ENCODE results near the gene XRN1.
"Not testable (repeated sequence)": the region's sequence is repeated elsewhere in the genome, so short reads cannot be mapped to it uniquely, and the experiment has no call there.

Gene XRN1

GRCh38 chr3:142447852-142448823, at the start of gene XRN1:
Gene XRN1 (minus strand): TSS chr3:142448037. CDS start chr3:142447944, 93 bp downstream.
- in situ Hi-C loops (cut with HindIII; ENCODE audit: low sequenced_read_pairs): no loop called here

- in situ Hi-C loops (cut with HindIII; ENCODE audit: low sequenced_read_pairs): no loop called here
These were observed 47.3 kb upstream of the XRN1 start for GRCh38 chr3:142495103-142495502.

- in situ Hi-C loops (cut with HindIII; ENCODE audit: low sequenced_read_pairs): no loop called here
These were observed 44.3 kb upstream of the XRN1 start for GRCh38 chr3:142492184-142492583.

- in situ Hi-C loops (cut with HindIII; ENCODE audit: low sequenced_read_pairs): no loop called here
These were observed 41.9 kb upstream of the XRN1 start for GRCh38 chr3:142489572-142490323.

- in situ Hi-C loops (cut with HindIII; ENCODE audit: low sequenced_read_pairs): no loop called here
These were observed 37.1 kb upstream of the XRN1 start for GRCh38 chr3:142484912-142485435.

GRCh38 chr3:142481196-142481595, 33.4 kb upstream of the XRN1 start:
- in situ Hi-C loops (cut with HindIII; ENCODE audit: low sequenced_read_pairs): no loop called here

GRCh38 chr3:142470826-142471225, 23.0 kb upstream of the XRN1 start:
- in situ Hi-C loops (cut with HindIII; ENCODE audit: low sequenced_read_pairs): no loop called here

- in situ Hi-C loops (cut with HindIII; ENCODE audit: low sequenced_read_pairs): no loop called here
These were observed 20.6 kb upstream of the XRN1 start for GRCh38 chr3:142468456-142468855.

GRCh38 chr3:142467768-142468167, 19.9 kb upstream of the XRN1 start:
- in situ Hi-C loops (cut with HindIII; ENCODE audit: low sequenced_read_pairs): no loop called here

- in situ Hi-C loops (cut with HindIII; ENCODE audit: low sequenced_read_pairs): no loop called here
These were observed 12.9 kb upstream of the XRN1 start for GRCh38 chr3:142460689-142461088.

- in situ Hi-C loops (cut with HindIII; ENCODE audit: low sequenced_read_pairs): no loop called here
These were observed 12.1 kb upstream of the XRN1 start for GRCh38 chr3:142459929-142460328.

GRCh38 chr3:142459096-142459495, 11.3 kb upstream of the XRN1 start:
- in situ Hi-C loops (cut with HindIII; ENCODE audit: low sequenced_read_pairs): no loop called here

GRCh38 chr3:142450881-142451280, 3.0 kb upstream of the XRN1 start:
- in situ Hi-C loops (cut with HindIII; ENCODE audit: low sequenced_read_pairs): no loop called here

GRCh38 chr3:142450189-142450588, 2.4 kb upstream of the XRN1 start:
- in situ Hi-C loops (cut with HindIII; ENCODE audit: low sequenced_read_pairs): no loop called here

GRCh38 chr3:142447301-142447851, 461 bp downstream of the XRN1 start:
- in situ Hi-C loops (cut with HindIII; ENCODE audit: low sequenced_read_pairs): no loop called here

- in situ Hi-C loops (cut with HindIII; ENCODE audit: low sequenced_read_pairs): no loop called here
These were observed 2.0 kb downstream of the XRN1 start for GRCh38 chr3:142445816-142446254.

GRCh38 chr3:142444343-142444742, 3.5 kb downstream of the XRN1 start:
- in situ Hi-C loops (cut with HindIII; ENCODE audit: low sequenced_read_pairs): no loop called here

GRCh38 chr3:142443060-142443459, 4.8 kb downstream of the XRN1 start:
- in situ Hi-C loops (cut with HindIII; ENCODE audit: low sequenced_read_pairs): not testable (repeated sequence)

GRCh38 chr3:142439499-142440220, 8.2 kb downstream of the XRN1 start:
- in situ Hi-C loops (cut with HindIII; ENCODE audit: low sequenced_read_pairs): not testable (repeated sequence)

GRCh38 chr3:142438096-142438495, 9.7 kb downstream of the XRN1 start:
- in situ Hi-C loops (cut with HindIII; ENCODE audit: low sequenced_read_pairs): not testable (repeated sequence)
